Ishikawa (cell line): ENCODE data around the gene CADM2.

ENCODE experiments used
- CEBPB ChIP-seq: IDR thresholded peaks from 2 replicates; pipeline ENCODE4 v1.6.1; 2012
- CREB1 ChIP-seq: IDR thresholded peaks from 2 replicates; pipeline ENCODE4 v1.6.1; 2012; ENCODE audit warnings: low read depth
- EGR1 ChIP-seq: IDR thresholded peaks from 2 replicates; pipeline ENCODE4 v1.6.1; 2012
- EP300 ChIP-seq: IDR thresholded peaks from 2 replicates; pipeline ENCODE4 v1.6.1; 2012; ENCODE audit warnings: borderline replicate concordance
- FOXM1 ChIP-seq: IDR thresholded peaks from 2 replicates; pipeline ENCODE4 v1.6.1; 2012; ENCODE audit warnings: low read depth, borderline replicate concordance
- MAX ChIP-seq: IDR thresholded peaks from 2 replicates; pipeline ENCODE4 v1.6.1; 2012
- NFIC ChIP-seq: IDR thresholded peaks from 2 replicates; pipeline ENCODE4 v1.6.1; 2012
- RAD21 ChIP-seq: IDR thresholded peaks from 2 replicates; pipeline ENCODE4 v1.6.1; 2012; ENCODE audit warnings: low read depth
- REST ChIP-seq: IDR thresholded peaks from 2 replicates; pipeline ENCODE4 v1.6.1; 2012; ENCODE audit warnings: low read depth, mild to moderate bottlenecking
- TAF1 ChIP-seq: IDR thresholded peaks from 2 replicates; pipeline ENCODE4 v1.6.1; 2012; ENCODE audit warnings: low read depth, mild to moderate bottlenecking
- TCF12 ChIP-seq: IDR thresholded peaks from 2 replicates; pipeline ENCODE4 v1.6.1; 2012; ENCODE audit warnings: low read depth
- TEAD4 ChIP-seq: IDR thresholded peaks from 2 replicates; pipeline ENCODE4 v1.6.1; 2012
- USF1 ChIP-seq: IDR thresholded peaks from 2 replicates; pipeline ENCODE4 v1.6.1; 2012
- YY1 ChIP-seq: IDR thresholded peaks from 2 replicates; pipeline ENCODE4 v1.6.1; 2012; ENCODE audit warnings: low read depth
- ZBTB7A ChIP-seq: IDR thresholded peaks from 2 replicates; pipeline ENCODE4 v1.6.1; 2012; ENCODE audit warnings: low read depth

The CADM2 gene

GRCh38 chr3:84943379-84943778 lies 15.4 kb upstream of the CADM2 start:
- no peak for TF ChIP-seq TCF12
- TF ChIP-seq EP300, result no peak
- no peak for TF ChIP-seq CEBPB
- no peak for TF ChIP-seq ZBTB7A
- no peak for TF ChIP-seq NFIC
- TF ChIP-seq TAF1, result no peak
- TF ChIP-seq YY1, result no peak
- no peak for TF ChIP-seq MAX

GRCh38 chr3:84946240-84946639 lies 12.5 kb upstream of the CADM2 start:
- TF ChIP-seq TAF1, result no peak
- no peak for TF ChIP-seq TEAD4
- peak; percentile 83 for TF ChIP-seq REST
- TF ChIP-seq YY1, result no peak
- TF ChIP-seq CREB1, result no peak
- no peak for TF ChIP-seq CEBPB

GRCh38 chr3:84959470-84960271 lies 882 bp downstream of the CADM2 start:
- TF ChIP-seq TCF12, result no peak
- no peak for TF ChIP-seq MAX
- TF ChIP-seq FOXM1, result no peak
- no peak for TF ChIP-seq CREB1
- no peak for TF ChIP-seq EP300
- TF ChIP-seq NFIC, result no peak
- TF ChIP-seq ZBTB7A, result no peak
- no peak for TF ChIP-seq REST
- no peak for TF ChIP-seq TEAD4
- TF ChIP-seq TAF1, result no peak

- TF ChIP-seq YY1, result no peak
- no peak for TF ChIP-seq ZBTB7A
- TF ChIP-seq EP300, result no peak
- no peak for TF ChIP-seq MAX
- no peak for TF ChIP-seq TAF1
- TF ChIP-seq USF1, result no peak
- no peak for TF ChIP-seq EGR1
- no peak for TF ChIP-seq TEAD4
- TF ChIP-seq CREB1, result no peak
- no peak for TF ChIP-seq TCF12
- no peak for TF ChIP-seq FOXM1
Measured at GRCh38 chr3:84960581-84960980, 1.8 kb downstream of the CADM2 start.

GRCh38 chr3:84961011-84961410 lies 2.2 kb downstream of the CADM2 start:
- TF ChIP-seq EP300 (no peak), RAD21 (no peak), NFIC (no peak), ZBTB7A (no peak), FOXM1 (no peak), CREB1 (no peak), MAX (no peak), CEBPB (no peak), TCF12 (no peak), REST (no peak), YY1 (no peak), USF1 (no peak), TAF1 (no peak), EGR1 (no peak), TEAD4 (no peak)
